HEK293T (cell line): Measurements from ENCODE around the gene TFF2.

Source experiments
- FOXK2 ChIP-seq: fragments of 450-650 bp; IDR thresholded peaks from 2 replicates; pipeline ENCODE4 v1.6.1; 2016; ENCODE audit warnings: mild to moderate bottlenecking
- NFRKB ChIP-seq: fragments of 450-650 bp; IDR thresholded peaks from 2 replicates; pipeline ENCODE4 v1.6.1; 2016; ENCODE audit warnings: mild to moderate bottlenecking, moderate library complexity

DNA sequence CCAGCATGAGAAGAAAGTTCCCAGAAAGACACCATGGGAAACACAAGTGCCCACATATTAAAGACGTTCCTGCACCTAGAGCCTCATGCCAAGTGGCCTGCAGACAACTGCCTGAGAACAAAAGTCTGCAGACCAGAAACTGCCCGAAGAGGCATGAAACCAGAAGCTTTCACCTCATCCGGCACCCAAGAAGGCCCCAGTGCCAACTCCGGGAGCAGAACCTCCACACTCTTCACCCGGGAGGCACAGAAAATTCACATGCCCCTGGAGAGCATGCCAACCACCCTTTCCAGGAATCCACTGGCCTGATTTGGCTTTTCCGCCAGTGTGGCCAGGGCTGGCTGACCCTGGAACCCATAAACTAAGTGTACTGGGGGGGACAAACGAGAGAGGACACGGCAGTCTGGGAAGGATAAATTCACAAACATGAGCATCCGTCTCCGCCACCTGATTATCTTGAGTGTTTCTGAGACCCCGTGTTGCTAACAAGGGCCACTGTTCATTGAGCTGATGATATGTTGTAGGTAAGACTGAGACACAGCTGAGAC lies 6.8 kb downstream of the TFF2 start:
- TF ChIP-seq NFRKB, result no peak
- TF ChIP-seq FOXK2, result no peak
